ENCODE measurements around the gene ZNF587.

The ZNF587 gene

DNA sequence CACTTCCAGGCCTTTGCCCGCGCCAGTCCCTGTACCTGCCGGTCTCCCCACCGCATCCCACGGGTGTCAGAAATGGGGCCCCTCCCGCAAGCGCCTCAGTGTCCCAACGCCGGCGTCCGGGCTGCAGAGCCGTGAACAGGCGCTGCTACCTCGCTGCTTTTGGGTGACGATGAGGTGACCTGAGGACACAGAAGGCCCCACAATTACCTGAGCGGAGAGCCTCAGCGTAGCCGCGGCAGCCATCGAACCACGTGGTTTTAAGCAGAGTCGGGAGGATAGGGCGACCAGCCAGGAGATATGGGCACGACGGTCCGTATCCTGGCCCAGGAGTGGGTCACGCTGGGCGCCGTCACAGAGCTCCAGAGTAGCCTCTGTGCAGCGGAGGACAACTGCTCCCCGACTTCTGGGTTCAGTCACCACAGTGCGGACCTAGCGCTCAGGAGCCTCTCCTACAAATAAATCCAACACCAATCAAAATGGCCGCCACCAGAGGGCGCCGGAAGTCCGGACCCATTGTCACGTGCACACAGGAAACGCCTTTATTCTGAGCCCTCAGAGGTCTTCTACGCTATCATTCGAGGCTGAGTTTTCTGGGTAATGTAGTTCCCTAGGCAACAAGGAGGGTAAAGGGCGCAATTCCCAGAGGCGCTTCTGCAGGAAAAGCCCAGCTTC is 39.0 kb downstream of the ZNF587 start, which contains the start of gene ZNF814:
ZNF814 (minus strand) TSS at position 478 of the 672 bp plus-strand sequence; CDS start at position 243, 235 bp downstream.
- DNase-seq = peak; percentile 95

DNA sequence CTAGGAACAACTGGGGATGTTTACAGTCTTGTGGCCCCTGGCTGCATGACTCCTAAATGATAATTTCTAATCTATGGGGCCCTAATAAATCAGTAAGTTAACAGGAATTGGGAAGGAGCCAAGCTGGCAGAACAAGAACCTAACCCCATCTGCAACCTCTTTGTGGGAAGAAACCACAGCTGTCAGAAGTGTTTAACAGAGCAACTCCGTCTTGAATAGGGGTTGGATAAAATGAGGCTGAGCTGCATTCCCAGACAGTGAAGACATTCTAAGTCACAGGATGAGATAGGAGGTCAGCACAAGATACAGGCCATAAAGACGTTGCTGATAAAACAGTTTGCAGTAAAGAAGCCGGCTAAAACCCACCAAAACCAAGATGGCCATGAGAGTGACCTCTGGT is 41.0 kb downstream of the ZNF587 start:
- peak; percentile 1 for DNase-seq

DNA sequence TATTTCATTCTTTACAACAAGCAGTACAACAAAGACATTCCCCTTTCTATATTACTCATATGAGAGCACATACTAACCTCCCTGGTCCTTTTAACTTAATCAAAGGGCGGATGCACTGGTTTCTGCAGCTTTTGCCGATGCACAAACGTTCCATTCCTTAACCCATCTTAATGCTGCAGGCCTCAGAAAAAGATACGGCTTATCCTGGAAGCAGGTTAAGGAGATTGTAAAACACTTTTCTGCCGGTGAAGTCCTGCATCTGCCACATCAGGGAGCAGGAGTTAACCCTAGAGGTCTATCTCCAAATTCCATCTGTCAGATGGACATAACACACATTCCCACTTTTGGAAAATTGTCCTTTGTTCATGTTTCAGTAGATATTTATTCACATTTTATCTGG is 50.7 kb downstream of the ZNF587 start:
- no peak for DNase-seq

DNA sequence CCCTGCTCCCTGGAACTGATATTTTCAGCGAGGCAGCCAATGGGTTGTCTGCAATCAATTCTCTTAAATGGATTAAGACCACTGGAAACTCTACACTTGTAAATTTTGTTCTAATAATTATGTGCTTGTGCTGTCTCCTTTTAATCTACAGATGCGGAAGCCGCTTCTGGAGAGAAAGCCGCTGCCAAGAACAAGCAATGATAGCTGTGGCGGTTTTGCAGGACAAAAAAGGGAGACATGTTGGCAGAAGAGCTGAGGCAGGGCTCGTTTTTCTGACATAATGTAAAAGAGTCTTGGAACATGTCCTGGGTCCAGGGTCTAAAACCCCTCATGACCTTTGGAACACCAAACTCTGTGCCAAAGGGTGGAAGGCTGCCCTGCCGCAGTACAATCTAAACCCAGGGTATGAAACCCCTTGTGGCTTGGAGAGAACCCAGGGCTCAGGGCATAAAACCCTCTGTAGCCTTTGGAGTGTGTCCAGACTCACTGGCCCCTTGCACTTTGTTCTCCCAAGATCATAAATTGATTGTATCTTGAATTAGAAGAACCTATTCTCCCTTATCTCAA is 54.0 kb downstream of the ZNF587 start:
- DNase-seq = no peak

DNA sequence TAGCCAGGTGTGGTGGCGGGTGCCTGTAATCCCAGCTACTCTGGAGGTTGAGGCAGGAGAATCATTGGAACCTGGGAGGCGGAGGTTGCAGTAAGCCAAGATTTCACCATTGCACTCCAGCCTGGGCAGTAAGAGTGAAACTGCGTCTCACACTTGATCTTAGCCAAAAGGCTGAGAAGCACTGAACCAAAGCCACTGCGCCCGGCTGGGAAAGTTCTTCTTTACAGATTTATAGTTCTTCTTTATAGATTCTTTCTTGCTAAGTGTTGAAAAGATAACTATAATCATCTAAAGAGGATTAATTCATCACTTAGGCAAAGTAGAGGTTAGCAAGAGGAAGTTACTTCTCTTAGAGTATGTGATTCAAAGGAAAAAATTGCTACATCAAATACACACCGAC is 55.6 kb downstream of the ZNF587 start:
- no peak for DNase-seq

DNA sequence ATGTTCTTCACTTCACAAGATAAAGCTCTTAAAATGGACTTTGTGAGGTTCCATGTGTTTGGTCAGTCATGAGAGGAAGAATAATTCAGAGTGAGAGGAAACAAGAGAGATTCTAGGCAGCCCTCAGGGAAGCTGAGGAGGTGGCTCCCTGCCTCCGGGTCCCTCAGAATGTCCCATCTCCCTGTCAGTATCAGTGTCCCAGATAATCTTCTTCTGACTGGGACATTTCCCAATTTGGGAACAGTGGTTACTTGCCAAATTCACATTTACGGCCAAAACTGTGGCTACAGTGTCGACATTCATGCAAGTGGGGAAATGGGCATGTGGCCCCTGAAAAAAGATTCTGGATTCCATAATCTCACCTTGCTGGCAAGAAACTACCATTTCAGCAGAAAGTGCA is 57.7 kb downstream of the ZNF587 start:
- no peak for DNase-seq

DNA sequence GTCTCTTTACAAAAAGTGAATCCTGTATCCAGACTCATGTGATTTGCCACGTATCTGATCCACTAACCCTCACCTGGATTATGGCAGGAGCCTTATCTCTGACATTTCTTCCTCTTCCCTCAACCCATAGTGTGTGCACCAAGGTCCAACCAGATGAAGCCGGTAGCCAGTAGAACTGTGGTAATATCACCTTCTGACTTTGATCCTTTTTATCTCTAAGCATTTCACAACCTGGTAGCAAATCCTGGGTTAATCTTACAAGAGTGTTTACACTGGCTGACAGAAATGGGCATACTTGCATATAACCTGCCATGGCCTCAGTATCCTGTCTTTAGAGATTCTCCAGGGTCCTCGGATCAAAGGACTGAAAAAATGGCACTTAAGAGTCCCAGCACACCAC is 64.9 kb downstream of the ZNF587 start:
- DNase-seq = no peak
